CD4-positive, alpha-beta T cell (primary cell): ENCODE results near the gene BACE1. TPM values are rescaled to one million over a fixed set of nuclear protein-coding genes. Genes with fewer than 3 reads are reported as not detected.
A peak's percentile ranks its signal among the peaks of the same experiment; 100 is the strongest.

Experiments
- ATAC-seq: fragments of 200-7000 bp; cut with Tn5 transposase; one replicate; pipeline ENCODE4 v1.10.0; 2022; ENCODE audit warnings: mild to moderate bottlenecking; ENCODE audit not compliant: poor library complexity
- CTCF ChIA-PET: fragments of 350-600 bp; sonication (Branson Sonifier 250); formaldehyde crosslinking; loops from one replicate; lab custom pipeline; 2021; ENCODE audit warnings: antibody characterized with exemption, inconsistent platforms; lab: Charles Lee
- POLR2A ChIA-PET: fragments of 350-600 bp; sonication (Branson Sonifier 250); formaldehyde crosslinking; loops from one replicate; lab custom pipeline; 2021; ENCODE audit warnings: antibody characterized with exemption, inconsistent platforms; lab: Charles Lee
- DNase-seq, 14 experiments: peaks; one replicate each; pipeline ENCODE4 v3.0.0-alpha.2; 2013 to 2020; ENCODE audit warnings: mixed read lengths in 2 of 14
- H3K27ac ChIP-seq, 2 donors: one replicate each; pipeline versions ENCODE4 v1.5.1 to v1.7.0; 2013; ENCODE audit warnings: low read length in 2 of 2, low read depth in 1 of 2, mild to moderate bottlenecking in 1 of 2
- H3K27me3 ChIP-seq, 2 experiments: 1 replicate in 1 of 2; 2 replicates in 1 of 2; pipeline versions ENCODE4 v1.6.1 to v1.7.0; 2013; ENCODE audit warnings: low read length in 2 of 2, control low read depth in 1 of 2, mild to moderate bottlenecking in 1 of 2, moderate library complexity in 1 of 2; ENCODE audit not compliant: insufficient read depth in 2 of 2, control insufficient read depth in 1 of 2
- H3K36me3 ChIP-seq: one replicate; pipeline ENCODE4 v1.6.1; 2013; ENCODE audit warnings: low read length, control low read depth; ENCODE audit not compliant: insufficient read depth
- H3K4me1 ChIP-seq: one replicate; pipeline ENCODE4 v1.6.1; 2013; ENCODE audit warnings: low read length, control low read depth; ENCODE audit not compliant: insufficient read depth
- H3K4me3 ChIP-seq: one replicate; pipeline ENCODE4 v1.5.1; 2013; ENCODE audit warnings: mild to moderate bottlenecking, low read length, moderate library complexity
- H3K9me3 ChIP-seq, 2 experiments: 1 replicate in 1 of 2; 2 replicates in 1 of 2; pipeline versions ENCODE4 v1.6.1 to v1.7.0; 2013; ENCODE audit warnings: low read length in 2 of 2, mild to moderate bottlenecking in 2 of 2, control low read depth in 1 of 2, moderate library complexity in 1 of 2; ENCODE audit not compliant: control insufficient read depth in 1 of 2, insufficient read depth in 1 of 2
- H3K27ac Mint-ChIP-seq: one replicate; pipeline ENCODE4 v1.8.0; 2020; ENCODE audit warnings: mixed read lengths
- H3K27me3 Mint-ChIP-seq: one replicate; pipeline ENCODE4 v1.8.0; 2021; ENCODE audit warnings: mixed read lengths
- H3K36me3 Mint-ChIP-seq: one replicate; pipeline ENCODE4 v1.8.0; 2021; ENCODE audit warnings: low read depth, mixed read lengths
- H3K4me1 Mint-ChIP-seq: one replicate; pipeline ENCODE4 v1.8.0; 2021; ENCODE audit warnings: low read depth, mixed read lengths
- H3K4me3 Mint-ChIP-seq: one replicate; pipeline ENCODE4 v1.8.0; 2020; ENCODE audit warnings: mild to moderate bottlenecking, mixed read lengths
- H3K9me3 Mint-ChIP-seq: one replicate; pipeline ENCODE4 v1.8.0; 2020; ENCODE audit warnings: mixed read lengths
- CTCF ChIP-seq: fragments of 200-600 bp; IDR thresholded peaks from one replicate; pipeline ENCODE4 v1.8.0; 2022; ENCODE audit warnings: antibody characterized with exemption, mild to moderate bottlenecking
- intact Hi-C, 2 experiments: fragments of 100-400 bp; cut with DNase I in 1 of 2; cut with micrococcal nuclease in 1 of 2; formaldehyde crosslinking; loops; one replicate each; pipeline versions ENCODE4 v1.15.1 to v1.9.0; 2023 to 2025; cut with DNase I, micrococcal nuclease
- total RNA-seq, 174 experiments: library from RNA in 2 of 174; stranded (reverse) in 2 of 174; gene quantifications; one replicate each; pipeline ENCODE4 v1.2.3 and lab custom pipeline; 2021 to 2026

BACE1 gene
- total RNA-seq, 2 experiments from 2014 or later = 0.38 to 0.59 TPM

DNA sequence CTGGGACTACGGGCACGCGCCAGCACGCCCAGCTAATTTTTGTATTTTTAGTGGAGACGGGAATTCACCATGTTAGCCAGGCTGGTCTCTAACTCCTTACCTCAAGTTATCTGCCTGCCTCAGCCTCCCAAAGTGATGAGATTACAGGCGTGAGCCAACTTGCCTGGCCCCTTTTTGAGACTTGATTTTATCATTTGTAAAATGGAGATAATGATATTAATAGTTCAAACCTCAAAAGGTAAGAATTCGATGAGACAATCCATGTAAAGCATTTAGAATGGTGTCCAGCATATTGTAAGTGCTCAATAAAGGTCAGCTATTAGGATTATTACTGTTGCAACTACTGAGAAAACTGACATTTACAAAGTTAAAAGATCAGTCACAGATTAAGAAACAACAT, 2.7 kb upstream of the BACE1 start:
- TF ChIP-seq CTCF = no peak
- Histone ChIP-seq H3K27me3 (peaks cover 20 to 30% of the 10 kb centered on the region in 2 experiments), H3K27ac (no peak overlapping the region), H3K36me3 (no peaks in the 10 kb centered on the region), H3K4me3 (no peak overlapping the region), H3K4me1 (peaks cover 18% of the 10 kb centered on the region), H3K9me3 (peaks cover 0 to 3% of the 10 kb centered on the region in 2 experiments)
- Mint-ChIP-seq H3K27ac (no peak overlapping the region), H3K4me3 (no peak overlapping the region), H3K27me3 (peaks cover 34% of the 10 kb centered on the region), H3K9me3 (no peaks in the 10 kb centered on the region), H3K36me3 (no peaks in the 10 kb centered on the region), H3K4me1 (peaks cover 7% of the 10 kb centered on the region)
- ChIA-PET POLR2A (interaction anchor here (1.8 kb wide), 1 partner anchor 9 kb away, joined by 6 read pairs; the partner anchor contains the start of gene CEP164), CTCF (no interaction called here)
- ATAC-seq (no peak), DNase-seq (no peak)
- intact Hi-C loops = no loop called here

- Histone ChIP-seq H3K9me3 (peaks cover 0 to 3% of the 10 kb centered on the region in 2 experiments), H3K27me3 (peaks cover 20 to 30% of the 10 kb centered on the region in 2 experiments), H3K4me3 (peak overlapping the region; percentile 64), H3K36me3 (no peaks in the 10 kb centered on the region), H3K4me1 (peaks cover 18% of the 10 kb centered on the region), H3K27ac (no peak overlapping the region)
- TF ChIP-seq CTCF = no peak
- Mint-ChIP-seq H3K9me3 (no peaks in the 10 kb centered on the region), H3K4me1 (peaks cover 7% of the 10 kb centered on the region), H3K27me3 (peaks cover 41% of the 10 kb centered on the region), H3K4me3 (peak overlapping the region; percentile 83), H3K36me3 (no peaks in the 10 kb centered on the region), H3K27ac (no peak overlapping the region)
- peak in 7 of 14 experiments; percentile 1 to 37 (median 14) for DNase-seq
- peak; percentile 60 for ATAC-seq
- ChIA-PET POLR2A (no interaction called here), CTCF (interaction anchor here (0.6 kb wide), 1 partner anchor 85 kb away, joined by 3 read pairs; no protein-coding TSS in a partner anchor)
- intact Hi-C loops = no loop called here
These were observed 515 bp downstream of the BACE1 start for GRCh38 chr11:117315285-117316196.

GRCh38 chr11:117314840-117315239, 1.2 kb downstream of the BACE1 start:
- Histone ChIP-seq H3K4me3 (peak overlapping the region; percentile 64), H3K27ac (no peak overlapping the region), H3K9me3 (peaks cover 0 to 3% of the 10 kb centered on the region in 2 experiments), H3K27me3 (peaks cover 20 to 30% of the 10 kb centered on the region in 2 experiments), H3K4me1 (peaks cover 18% of the 10 kb centered on the region), H3K36me3 (no peaks in the 10 kb centered on the region)
- no peaks in the 10 kb centered on the region for H3K36me3 Mint-ChIP-seq
- ChIA-PET POLR2A (no interaction called here), CTCF (no interaction called here)
- peaks cover 7% of the 10 kb centered on the region for H3K4me1 Mint-ChIP-seq
- DNase-seq (no peak), ATAC-seq (no peak)
- H3K27ac Mint-ChIP-seq = no peak overlapping the region
- peaks cover 41% of the 10 kb centered on the region for H3K27me3 Mint-ChIP-seq
- intact Hi-C loops = no loop called here
- no peak for TF ChIP-seq CTCF
- peak overlapping the region; percentile 79 for H3K4me3 Mint-ChIP-seq
- no peaks in the 10 kb centered on the region for H3K9me3 Mint-ChIP-seq
